ENCODE data around the gene HOXD13. TPM values are rescaled to one million over a fixed set of nuclear protein-coding genes. Genes with fewer than 3 reads are reported as not detected.

Gene HOXD13
- total and polyA plus RNA-seq, 2 of the 8 experiments (the other 6 are each of a cell fraction or from before 2014, with no cell fraction given): not detected

- no peak for TF ChIP-seq CHD7 (IDR thresholded peaks at IDR 0.05; ENCODE audit: insufficient replicate concordance, low read length)
These were observed 44.1 kb downstream of the HOXD13 start (continued) for GRCh38 chr2:176136374-176137251.

All from H1 (cell line).